Effector memory CD4-positive, alpha-beta T cell (primary cell): ENCODE measurements around the gene MND1.

ENCODE experiments used
- DNase-seq, 3 donors: peaks; one replicate each; pipeline ENCODE4 v3.0.0-alpha.2; 2020
- H3K27ac ChIP-seq: 2 replicates; pipeline ENCODE4 v1.7.0; 2013; ENCODE audit warnings: mild to moderate bottlenecking, low read length, moderate library complexity; ENCODE audit not compliant: insufficient read depth, poor library complexity, severe bottlenecking
- H3K27me3 ChIP-seq: replicated peaks from 2 replicates; pipeline ENCODE4 v1.7.0; 2013; ENCODE audit warnings: mild to moderate bottlenecking, low read length; ENCODE audit not compliant: insufficient read depth, control insufficient read depth, poor library complexity, severe bottlenecking
- H3K36me3 ChIP-seq: 2 replicates; pipeline ENCODE4 v1.7.0; 2013; ENCODE audit warnings: mild to moderate bottlenecking, low read length, moderate library complexity; ENCODE audit not compliant: control insufficient read depth, insufficient read depth
- H3K4me1 ChIP-seq: 2 replicates; pipeline ENCODE4 v1.7.0; 2013; ENCODE audit warnings: low read length, mild to moderate bottlenecking; ENCODE audit not compliant: control insufficient read depth, insufficient read depth, poor library complexity, severe bottlenecking
- H3K4me3 ChIP-seq: 2 replicates; pipeline ENCODE4 v1.7.0; 2013; ENCODE audit warnings: low read length, low read depth, mild to moderate bottlenecking; ENCODE audit not compliant: insufficient read depth, poor library complexity, severe bottlenecking
- H3K9me3 ChIP-seq: 2 replicates; pipeline ENCODE4 v1.7.0; 2013; ENCODE audit warnings: mild to moderate bottlenecking, low read length, moderate library complexity; ENCODE audit not compliant: control insufficient read depth

The MND1 gene

GRCh38 chr4:153432965-153433753, 88.7 kb downstream of the MND1 start:
- no peaks in the 10 kb centered on the region for H3K27me3 ChIP-seq
- H3K9me3 ChIP-seq, result no peaks in the 10 kb centered on the region
- peak; percentile 43 to 56 (median 46) for DNase-seq
- H3K27ac ChIP-seq, result peak overlapping the region; percentile 58
- H3K4me3 ChIP-seq, result peak overlapping the region; percentile 42
- peaks cover 23% of the 10 kb centered on the region for H3K4me1 ChIP-seq
- no peaks in the 10 kb centered on the region for H3K36me3 ChIP-seq

DNA sequence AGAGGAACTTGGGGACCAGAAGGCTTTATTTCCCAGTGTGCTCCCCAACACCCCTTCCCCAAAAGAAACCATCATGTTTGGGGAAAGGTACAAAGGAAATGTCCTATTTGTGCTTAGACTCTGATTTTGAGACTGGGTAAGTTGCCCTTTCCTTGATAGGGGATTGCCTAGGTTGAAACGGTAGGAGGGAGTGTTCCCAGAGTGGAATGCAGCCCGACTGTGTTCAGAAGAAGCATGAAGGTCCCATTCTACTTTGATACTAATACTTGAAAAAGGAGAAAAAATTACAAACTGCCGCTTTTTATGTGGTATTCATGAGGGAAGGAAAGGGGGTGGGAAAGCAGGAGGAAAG, 89.2 kb downstream of the MND1 start:
- Histone ChIP-seq H3K27me3 (no peaks in the 10 kb centered on the region), H3K36me3 (no peaks in the 10 kb centered on the region), H3K4me3 (peak overlapping the region; percentile 42), H3K9me3 (no peaks in the 10 kb centered on the region), H3K4me1 (peaks cover 17% of the 10 kb centered on the region), H3K27ac (peak overlapping the region; percentile 58)
- no peak for DNase-seq

DNA sequence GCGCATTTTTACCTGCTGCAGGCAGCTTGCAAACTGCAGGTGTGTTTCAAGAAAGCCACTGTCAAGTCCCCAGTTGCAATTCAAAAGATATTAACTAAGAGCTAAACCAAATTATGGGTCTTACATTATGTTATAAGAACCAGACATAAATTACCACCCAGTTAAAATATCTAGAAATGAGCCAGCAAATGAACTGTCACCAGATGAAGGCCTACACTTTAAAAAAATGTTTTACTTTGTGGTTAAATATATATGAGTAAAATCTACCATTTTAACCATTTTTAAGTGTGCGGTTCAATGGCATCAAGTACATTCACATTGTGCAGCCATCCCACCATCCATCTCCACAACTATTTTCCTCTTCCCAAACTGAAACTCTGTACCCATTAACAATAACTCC, 89.7 kb downstream of the MND1 start:
- Histone ChIP-seq H3K4me1 (peaks cover 16% of the 10 kb centered on the region), H3K27ac (no peak overlapping the region), H3K27me3 (no peaks in the 10 kb centered on the region), H3K9me3 (no peaks in the 10 kb centered on the region), H3K4me3 (no peak overlapping the region), H3K36me3 (no peaks in the 10 kb centered on the region)
- DNase-seq, result no peak

DNA sequence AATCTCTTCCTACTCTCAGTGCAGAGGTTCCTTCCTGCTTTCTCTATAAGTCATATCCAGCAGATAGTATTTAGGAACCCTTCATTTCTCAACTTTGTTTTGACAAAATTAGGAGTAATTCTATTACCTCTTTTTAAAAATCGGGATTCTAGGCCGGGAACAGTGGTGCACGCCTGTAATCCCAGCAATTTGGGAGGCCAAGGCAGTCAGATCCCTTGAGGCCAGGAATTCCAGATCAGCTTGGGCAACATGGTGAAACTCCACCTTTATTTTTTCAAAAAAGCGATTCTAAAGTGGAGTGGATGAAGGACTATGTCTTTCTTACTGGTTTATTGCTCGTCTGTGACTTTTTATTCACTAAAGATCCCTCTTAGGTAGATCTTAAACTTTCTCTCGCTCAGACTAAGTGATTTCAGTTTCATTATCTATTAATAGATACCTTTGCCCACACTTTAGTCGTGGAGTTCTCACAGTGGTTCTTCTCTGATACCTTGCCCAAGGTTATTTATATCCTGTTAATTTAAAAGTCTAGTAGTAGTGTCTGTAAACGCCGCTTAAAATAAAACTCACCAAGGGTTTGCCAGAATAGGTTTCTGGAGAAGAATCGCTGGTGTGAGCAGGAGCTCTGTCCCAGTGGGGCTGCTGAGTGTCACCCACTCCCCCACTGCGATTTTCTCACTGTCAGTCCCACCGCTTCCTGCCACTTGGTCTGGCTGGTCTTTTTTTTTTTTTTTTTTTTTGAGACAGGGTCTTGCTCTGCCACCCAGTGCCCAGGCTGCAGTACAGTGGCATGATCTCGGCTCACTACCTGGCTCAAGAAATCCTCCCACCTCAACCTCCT, 94.6 kb downstream of the MND1 start:
- Histone ChIP-seq H3K4me1 (peaks cover 12% of the 10 kb centered on the region), H3K4me3 (peak overlapping the region; percentile 55), H3K27ac (peak overlapping the region; percentile 71), H3K36me3 (no peaks in the 10 kb centered on the region), H3K9me3 (no peaks in the 10 kb centered on the region), H3K27me3 (no peaks in the 10 kb centered on the region)
- DNase-seq, result no peak

GRCh38 chr4:153439831-153440230, 95.3 kb downstream of the MND1 start:
- Histone ChIP-seq H3K4me3 (no peak overlapping the region), H3K4me1 (peaks cover 9% of the 10 kb centered on the region), H3K27ac (peak overlapping the region; percentile 71), H3K9me3 (no peaks in the 10 kb centered on the region), H3K36me3 (no peaks in the 10 kb centered on the region), H3K27me3 (no peaks in the 10 kb centered on the region)
- no peak for DNase-seq

- DNase-seq, result no peak
- H3K36me3 ChIP-seq, result no peaks in the 10 kb centered on the region
- H3K4me1 ChIP-seq, result peaks cover 9% of the 10 kb centered on the region
- H3K27ac ChIP-seq, result no peak overlapping the region
- H3K27me3 ChIP-seq, result no peaks in the 10 kb centered on the region
- H3K9me3 ChIP-seq, result no peaks in the 10 kb centered on the region
- no peak overlapping the region for H3K4me3 ChIP-seq
Measured at GRCh38 chr4:153440475-153440874, 96.0 kb downstream of the MND1 start.

DNA sequence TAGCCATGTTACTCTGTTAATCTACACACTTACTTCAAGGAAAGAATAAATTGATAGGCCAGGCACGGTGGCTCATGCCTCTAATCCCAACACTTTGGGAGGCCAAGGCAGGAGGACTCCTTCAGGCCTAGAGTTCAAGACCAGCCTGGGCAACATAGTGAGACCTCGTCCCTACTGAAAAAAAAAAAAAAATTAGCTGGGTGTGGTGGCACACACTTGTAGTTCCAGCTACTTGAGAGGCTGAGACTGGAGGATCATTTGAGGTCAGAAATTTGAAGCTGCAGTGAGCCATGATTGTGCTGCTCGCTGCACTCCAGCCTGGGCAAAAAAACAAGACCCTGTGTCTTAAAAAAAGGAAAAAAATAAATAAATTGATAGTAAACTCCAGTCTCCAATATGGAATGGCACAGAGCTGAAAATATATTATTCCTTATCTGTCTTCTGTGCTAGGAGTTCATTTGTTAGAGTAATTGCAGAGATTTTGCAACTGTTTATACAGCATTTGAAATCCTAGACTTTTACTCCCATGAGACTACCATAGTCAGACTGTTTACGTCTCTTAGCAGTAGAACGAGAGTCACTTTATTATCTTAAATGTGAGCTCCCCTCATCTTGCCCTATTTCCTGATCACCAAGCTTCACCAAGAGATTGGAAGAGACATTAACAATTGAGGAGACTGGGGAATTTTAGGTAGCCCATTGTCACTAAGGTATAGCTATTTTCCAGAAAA, 102.9 kb downstream of the MND1 start:
- no peak overlapping the region for H3K27ac ChIP-seq
- H3K4me1 ChIP-seq, result peaks cover 7% of the 10 kb centered on the region
- DNase-seq, result no peak
- H3K9me3 ChIP-seq, result no peaks in the 10 kb centered on the region
- no peaks in the 10 kb centered on the region for H3K27me3 ChIP-seq
- H3K36me3 ChIP-seq, result no peaks in the 10 kb centered on the region
- H3K4me3 ChIP-seq, result no peak overlapping the region

DNA sequence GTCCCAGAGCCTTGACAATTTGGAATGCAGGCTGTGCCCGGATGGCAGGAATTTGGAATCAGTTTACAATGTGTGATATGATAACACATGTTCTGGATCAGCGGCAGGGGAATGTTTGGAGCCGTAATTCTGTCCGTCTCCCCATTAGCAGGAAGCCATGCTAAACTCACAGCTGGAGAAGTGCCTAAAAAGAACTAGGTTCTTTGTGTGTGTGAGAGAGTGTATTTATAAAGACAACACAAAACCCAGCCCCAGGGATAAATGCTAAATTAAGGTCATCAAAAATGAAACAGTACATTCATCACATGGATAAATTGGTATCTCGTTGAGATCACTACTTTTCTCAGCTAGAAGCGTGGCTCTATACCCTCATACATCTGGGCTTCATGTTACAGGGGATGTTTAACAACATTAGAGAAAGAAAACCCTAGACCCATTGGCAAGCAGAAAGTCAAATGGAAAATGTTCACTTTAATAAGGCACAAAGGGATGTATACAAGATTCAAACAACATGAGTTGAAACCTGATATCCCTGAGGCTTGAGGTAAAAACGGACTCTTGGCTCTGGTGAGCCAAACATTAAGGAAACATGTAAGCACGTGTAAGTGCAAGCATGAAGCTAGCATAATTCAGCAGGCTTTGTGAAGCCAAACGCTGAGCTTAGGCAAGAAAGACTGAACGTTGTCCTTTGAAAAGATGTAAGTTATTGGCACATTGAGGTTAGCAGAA, 103.7 kb downstream of the MND1 start:
- no peak overlapping the region for H3K27ac ChIP-seq

GRCh38 chr4:153449338-153449737, 104.8 kb downstream of the MND1 start:
- Histone ChIP-seq H3K36me3 (no peaks in the 10 kb centered on the region), H3K9me3 (no peaks in the 10 kb centered on the region), H3K4me1 (peaks cover 7% of the 10 kb centered on the region), H3K4me3 (no peak overlapping the region), H3K27me3 (no peaks in the 10 kb centered on the region), H3K27ac (no peak overlapping the region)
- no peak for DNase-seq

More for the DNA sequence above, 103.7 kb downstream of the MND1 start:
- H3K9me3 ChIP-seq, result no peaks in the 10 kb centered on the region
- no peaks in the 10 kb centered on the region for H3K36me3 ChIP-seq
- H3K27me3 ChIP-seq, result no peaks in the 10 kb centered on the region
- peaks cover 7% of the 10 kb centered on the region for H3K4me1 ChIP-seq
- no peak for DNase-seq
- H3K4me3 ChIP-seq, result no peak overlapping the region
